Measurements from ENCODE around the gene LRRTM4. TPM values are rescaled to one million over a fixed set of nuclear protein-coding genes. Genes with fewer than 3 reads are reported as not detected.

LRRTM4 gene
- total RNA-seq: not detected in 2 replicates
- not detected for total RNA-seq (2013)
- polyA plus RNA-seq: not detected in 2 replicates
- not detected in 2 replicates for polyA minus RNA-seq

DNA sequence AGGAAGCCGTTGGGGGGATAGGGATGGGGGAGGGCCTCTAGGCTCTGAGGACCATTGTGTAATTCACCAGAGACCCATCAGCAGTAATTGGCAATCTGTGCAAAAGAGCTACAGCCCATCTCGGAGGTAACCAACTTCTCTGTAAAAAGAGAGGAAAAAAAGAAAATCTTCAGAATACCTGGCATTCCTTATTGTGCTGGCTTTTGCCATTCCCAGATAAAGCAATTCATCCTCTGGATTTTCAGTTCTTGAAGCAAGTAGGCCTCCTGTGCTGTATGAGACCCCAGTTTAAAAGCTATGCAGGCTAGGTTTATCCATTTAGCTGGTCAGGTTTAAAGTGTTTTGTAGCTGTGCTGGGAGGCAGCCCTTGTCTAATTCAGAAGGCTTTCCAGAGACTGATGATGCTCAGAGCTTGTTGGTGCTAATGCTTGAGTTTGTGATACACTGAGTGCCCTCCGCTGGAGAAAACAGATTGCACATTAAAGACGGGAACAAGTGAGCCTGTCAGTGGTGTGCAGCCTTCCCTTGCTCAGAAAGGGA, at the start of gene LRRTM4:
LRRTM4 (minus strand) TSS at position 446 of the 540 bp plus-strand sequence.
- no peaks in the 10 kb centered on the region for H3K79me2 ChIP-seq (ENCODE audit: control insufficient read depth, insufficient read depth, low read length)
- no peaks in the 10 kb centered on the region for H3K4me1 ChIP-seq (ENCODE audit: control insufficient read depth in 2 of 2, insufficient read depth in 2 of 2, low read length in 2 of 2)
- no peak within 1 kb of the TSS for H3K4me3 ChIP-seq (ENCODE audit: control extremely low read depth in 1 of 5, extremely low read depth in 1 of 5, insufficient read depth in 1 of 5, low read depth in 2 of 5, low read length in 4 of 5)
- TF ChIP-seq, protein P1, sequence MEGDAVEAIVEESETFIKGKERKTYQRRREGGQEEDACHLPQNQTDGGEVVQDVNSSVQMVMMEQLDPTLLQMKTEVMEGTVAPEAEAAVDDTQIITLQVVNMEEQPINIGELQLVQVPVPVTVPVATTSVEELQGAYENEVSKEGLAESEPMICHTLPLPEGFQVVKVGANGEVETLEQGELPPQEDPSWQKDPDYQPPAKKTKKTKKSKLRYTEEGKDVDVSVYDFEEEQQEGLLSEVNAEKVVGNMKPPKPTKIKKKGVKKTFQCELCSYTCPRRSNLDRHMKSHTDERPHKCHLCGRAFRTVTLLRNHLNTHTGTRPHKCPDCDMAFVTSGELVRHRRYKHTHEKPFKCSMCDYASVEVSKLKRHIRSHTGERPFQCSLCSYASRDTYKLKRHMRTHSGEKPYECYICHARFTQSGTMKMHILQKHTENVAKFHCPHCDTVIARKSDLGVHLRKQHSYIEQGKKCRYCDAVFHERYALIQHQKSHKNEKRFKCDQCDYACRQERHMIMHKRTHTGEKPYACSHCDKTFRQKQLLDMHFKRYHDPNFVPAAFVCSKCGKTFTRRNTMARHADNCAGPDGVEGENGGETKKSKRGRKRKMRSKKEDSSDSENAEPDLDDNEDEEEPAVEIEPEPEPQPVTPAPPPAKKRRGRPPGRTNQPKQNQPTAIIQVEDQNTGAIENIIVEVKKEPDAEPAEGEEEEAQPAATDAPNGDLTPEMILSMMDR (IDR thresholded peaks at IDR 0.05): no peak
- TF ChIP-seq EZH2 (IDR thresholded peaks at IDR 0.05; ENCODE audit: borderline replicate concordance, insufficient read depth, low read depth, low read length, poor library complexity, severe bottlenecking): no peak
- no peak within 1 kb of the TSS for H2AFZ ChIP-seq (ENCODE audit: insufficient read depth, low read depth, low read length, poor library complexity, severe bottlenecking)
- no peaks in the 10 kb centered on the region for H3K27me3 ChIP-seq (replicated peaks in 1 of 4; ENCODE audit: control extremely low read depth in 1 of 4, control insufficient read depth in 3 of 4, insufficient read depth in 4 of 4, low read length in 3 of 4)
- WGBS (ENCODE audit: insufficient coverage): 0% methylated on average over 1 of the region's 4 CpGs
- H3K9ac ChIP-seq (ENCODE audit: low read length): no peak within 1 kb of the TSS
- H3K4me2 ChIP-seq (replicated peaks; ENCODE audit: low read depth, low read length, poor library complexity, severe bottlenecking): no peak within 1 kb of the TSS
- H3K27ac Mint-ChIP-seq: no peak within 1 kb of the TSS
- no peak within 1 kb of the TSS for H3K27ac ChIP-seq (ENCODE audit: low read length in 2 of 2)
- H3K9me3 Mint-ChIP-seq (ENCODE audit: insufficient read depth): no peaks in the 10 kb centered on the region
- H3K27me3 Mint-ChIP-seq: no peaks in the 10 kb centered on the region
- ChIA-PET CTCF (no interaction called here), POLR2A (no interaction called here)
- intact Hi-C loops (cut with micrococcal nuclease): no loop called here
- H3K4me1 Mint-ChIP-seq: no peaks in the 10 kb centered on the region
- H3K9me3 ChIP-seq (ENCODE audit: control extremely low read depth in 1 of 3, control insufficient read depth in 2 of 3, insufficient read depth in 1 of 3, low read length in 2 of 3): no peaks in the 10 kb centered on the region
- H3K4me3 Mint-ChIP-seq: no peak within 1 kb of the TSS
- ATAC-seq (ENCODE audit: low read depth) (no peak), DNase-seq (no peak)
- no peaks in the 10 kb centered on the region for H4K20me1 ChIP-seq (ENCODE audit: control insufficient read depth, insufficient read depth, low read length, poor library complexity, severe bottlenecking)
- no peaks in the 10 kb centered on the region for H3K36me3 ChIP-seq (replicated peaks in 1 of 2; ENCODE audit: control extremely low read depth in 1 of 2, control insufficient read depth in 1 of 2, extremely low read depth in 1 of 2, insufficient read depth in 2 of 2, low read length in 1 of 2)

DNA sequence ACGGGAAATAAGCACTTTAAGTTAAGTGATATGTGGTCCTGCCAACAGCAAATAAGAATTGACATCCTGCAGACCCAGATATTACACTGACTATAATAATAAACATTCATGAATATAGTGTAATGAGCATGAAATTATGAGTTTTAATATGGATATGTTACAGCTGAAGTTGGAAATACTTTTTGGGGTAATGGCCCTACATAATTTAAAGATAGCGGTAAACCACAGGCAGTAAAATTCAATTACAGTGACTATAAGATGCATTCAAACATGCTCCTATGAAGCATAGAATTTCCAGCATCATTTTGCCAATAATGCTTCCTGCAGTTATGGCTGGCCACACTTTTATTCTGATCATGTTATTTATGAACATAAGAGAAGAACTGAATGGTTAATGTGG, 49.4 kb upstream of the LRRTM4 start:
- Histone ChIP-seq H3K9ac (ENCODE audit: low read length) (no peak overlapping the region), H3K79me2 (ENCODE audit: control insufficient read depth, insufficient read depth, low read length) (no peaks in the 10 kb centered on the region), H3K4me3 (ENCODE audit: control extremely low read depth in 1 of 5, extremely low read depth in 1 of 5, insufficient read depth in 1 of 5, low read depth in 2 of 5, low read length in 4 of 5) (no peak overlapping the region), H3K4me1 (ENCODE audit: control insufficient read depth in 2 of 2, insufficient read depth in 2 of 2, low read length in 2 of 2) (no peaks in the 10 kb centered on the region), H4K20me1 (ENCODE audit: control insufficient read depth, insufficient read depth, low read length, poor library complexity, severe bottlenecking) (no peaks in the 10 kb centered on the region), H2AFZ (ENCODE audit: insufficient read depth, low read depth, low read length, poor library complexity, severe bottlenecking) (no peak overlapping the region), H3K9me3 (ENCODE audit: control extremely low read depth in 1 of 3, control insufficient read depth in 2 of 3, insufficient read depth in 1 of 3, low read length in 2 of 3) (no peaks in the 10 kb centered on the region), H3K27ac (ENCODE audit: low read length in 2 of 2) (no peak overlapping the region), H3K4me2 (replicated peaks; ENCODE audit: low read depth, low read length, poor library complexity, severe bottlenecking) (no peak overlapping the region), H3K27me3 (replicated peaks in 1 of 4; ENCODE audit: control extremely low read depth in 1 of 4, control insufficient read depth in 3 of 4, insufficient read depth in 4 of 4, low read length in 3 of 4) (no peaks in the 10 kb centered on the region), H3K36me3 (replicated peaks in 1 of 2; ENCODE audit: control extremely low read depth in 1 of 2, control insufficient read depth in 1 of 2, extremely low read depth in 1 of 2, insufficient read depth in 2 of 2, low read length in 1 of 2) (no peaks in the 10 kb centered on the region)
- H3K27me3 Mint-ChIP-seq: no peaks in the 10 kb centered on the region
- DNase-seq: no peak
- no CpG with 5 or more reads among the region's 2 CpGs for WGBS (ENCODE audit: insufficient coverage)
- intact Hi-C loops (cut with micrococcal nuclease): no loop called here
- H3K27ac Mint-ChIP-seq: no peak overlapping the region
- no peak for ATAC-seq (ENCODE audit: low read depth)
- H3K4me3 Mint-ChIP-seq: no peak overlapping the region
- H3K9me3 Mint-ChIP-seq (ENCODE audit: insufficient read depth): peaks cover 4% of the 10 kb centered on the region
- CTCF ChIA-PET: no interaction called here
- H3K4me1 Mint-ChIP-seq: no peaks in the 10 kb centered on the region
- POLR2A ChIA-PET: no interaction called here
- TF ChIP-seq EZH2 (IDR thresholded peaks at IDR 0.05; ENCODE audit: borderline replicate concordance, insufficient read depth, low read depth, low read length, poor library complexity, severe bottlenecking): no peak
- TF ChIP-seq, protein P1 (IDR thresholded peaks at IDR 0.05): no peak
